K562 (cell line): ENCODE data around the gene POLR2H.

Experiments used
- JUNB ChIP-seq: fragments of 450-650 bp; formaldehyde crosslinking; conservative IDR thresholded peaks from 2 replicates; pipeline ENCODE4 v1.4.0; 2020; ENCODE audit warnings: mild to moderate bottlenecking
- NONO ChIP-seq, 2 experiments: fragments of 200-400 bp in 1 of 2; fragments of 450-650 bp in 1 of 2; formaldehyde crosslinking in 1 of 2; IDR thresholded peaks; 2 replicates each; pipeline ENCODE4 v1.6.1; 2017; ENCODE audit warnings: low read depth in 2 of 2, mild to moderate bottlenecking in 2 of 2, moderate library complexity in 2 of 2, low read length in 1 of 2
- TFAM ChIP-seq: fragments of 250-450 bp; sonication (Bioruptor Pico); conservative IDR thresholded peaks from 2 replicates; pipeline ENCODE4 v1.5.0; 2021; ENCODE audit warnings: mild to moderate bottlenecking, moderate library complexity
- TF ChIP-seq, protein P1 (sequence below), 3 experiments: IDR thresholded peaks in 2 of 3; conservative IDR thresholded peaks in 1 of 3; 2 replicates each; pipeline ENCODE4 v1.5.1; 2011 to 2012; ENCODE audit warnings: low read length in 3 of 3, mild to moderate bottlenecking in 3 of 3, control low read depth in 2 of 3, improper control_type of control experiment in 1 of 3, inconsistent platforms in 1 of 3, low read depth in 1 of 3, mixed read lengths in 1 of 3, moderate library complexity in 1 of 3; ENCODE audit not compliant: insufficient read depth in 2 of 3

DNA sequence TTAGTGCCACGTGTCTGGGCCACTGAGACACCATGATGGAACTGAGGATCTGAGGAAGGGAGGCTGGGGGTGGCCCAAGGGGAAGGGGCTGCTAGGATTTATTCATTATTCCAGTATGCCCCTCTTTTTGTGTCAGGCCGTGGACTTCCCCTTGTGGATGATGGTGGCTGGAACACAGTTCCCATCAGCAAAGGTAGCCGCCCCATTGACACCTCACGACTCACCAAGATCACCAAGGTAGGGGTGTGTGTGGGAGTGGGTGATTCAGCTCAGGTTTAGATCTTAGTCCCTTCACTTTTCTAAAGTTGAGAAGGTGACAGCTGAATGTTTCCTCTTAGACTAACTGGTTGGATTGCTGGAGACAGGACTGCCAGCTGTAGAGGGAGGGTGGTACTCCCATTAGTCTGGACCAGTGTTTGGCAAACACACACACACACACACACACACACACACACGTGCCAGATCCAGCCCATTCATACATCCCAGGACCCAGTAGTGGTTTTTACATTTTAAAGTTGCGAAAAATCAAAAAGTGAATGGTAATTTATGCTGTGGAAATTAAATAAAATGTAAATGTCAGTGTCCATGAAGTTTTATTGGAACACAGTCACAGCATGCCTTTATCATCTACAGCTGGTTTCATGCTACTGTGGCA is 35.7 kb upstream of the POLR2H start:
- no peak for TF ChIP-seq TFAM (CRISPR knock-in tag)
- TF ChIP-seq, protein P1, sequence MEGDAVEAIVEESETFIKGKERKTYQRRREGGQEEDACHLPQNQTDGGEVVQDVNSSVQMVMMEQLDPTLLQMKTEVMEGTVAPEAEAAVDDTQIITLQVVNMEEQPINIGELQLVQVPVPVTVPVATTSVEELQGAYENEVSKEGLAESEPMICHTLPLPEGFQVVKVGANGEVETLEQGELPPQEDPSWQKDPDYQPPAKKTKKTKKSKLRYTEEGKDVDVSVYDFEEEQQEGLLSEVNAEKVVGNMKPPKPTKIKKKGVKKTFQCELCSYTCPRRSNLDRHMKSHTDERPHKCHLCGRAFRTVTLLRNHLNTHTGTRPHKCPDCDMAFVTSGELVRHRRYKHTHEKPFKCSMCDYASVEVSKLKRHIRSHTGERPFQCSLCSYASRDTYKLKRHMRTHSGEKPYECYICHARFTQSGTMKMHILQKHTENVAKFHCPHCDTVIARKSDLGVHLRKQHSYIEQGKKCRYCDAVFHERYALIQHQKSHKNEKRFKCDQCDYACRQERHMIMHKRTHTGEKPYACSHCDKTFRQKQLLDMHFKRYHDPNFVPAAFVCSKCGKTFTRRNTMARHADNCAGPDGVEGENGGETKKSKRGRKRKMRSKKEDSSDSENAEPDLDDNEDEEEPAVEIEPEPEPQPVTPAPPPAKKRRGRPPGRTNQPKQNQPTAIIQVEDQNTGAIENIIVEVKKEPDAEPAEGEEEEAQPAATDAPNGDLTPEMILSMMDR (IDR thresholded peaks at IDR 0.05 in 2 of 3, conservative IDR thresholded peaks at IDR 0.05 in 1 of 3; ENCODE audit: insufficient read depth in 2 of 3, low read depth in 1 of 3, low read length in 3 of 3), result no peak
- TF ChIP-seq NONO (IDR thresholded peaks at IDR 0.05; ENCODE audit: low read depth in 2 of 2, low read length in 1 of 2), result no peak
- TF ChIP-seq JUNB, result no peak
